Stimulated activated naive CD8-positive, alpha-beta T cell treated with anti-CD3 and anti-CD28 coated beads, Interleukin-15, Interleukin-2, amounts not matched to agents 100 ng/mL and 50 ng/mL, for 24 hours (primary cell): ENCODE data around the gene STK33.
"Not testable (repeated sequence)": the region's sequence is repeated elsewhere in the genome, so short reads cannot be mapped to it uniquely, and the experiment has no call there.

Experiments
- H3K27ac Mint-ChIP-seq: one replicate; pipeline ENCODE4 v1.8.0; 2021; ENCODE audit warnings: mild to moderate bottlenecking, mixed read lengths
- H3K27me3 Mint-ChIP-seq: one replicate; pipeline ENCODE4 v1.8.0; 2021; ENCODE audit warnings: mixed read lengths
- H3K36me3 Mint-ChIP-seq: one replicate; pipeline ENCODE4 v1.8.0; 2021; ENCODE audit warnings: low read depth, mixed read lengths
- H3K4me1 Mint-ChIP-seq: one replicate; pipeline ENCODE4 v1.8.0; 2021; ENCODE audit warnings: low read depth, mixed read lengths
- H3K4me3 Mint-ChIP-seq: one replicate; pipeline ENCODE4 v1.8.0; 2021; ENCODE audit warnings: mild to moderate bottlenecking, mixed read lengths
- H3K9me3 Mint-ChIP-seq: one replicate; pipeline ENCODE4 v1.8.0; 2021; ENCODE audit warnings: mixed read lengths

STK33 gene

DNA sequence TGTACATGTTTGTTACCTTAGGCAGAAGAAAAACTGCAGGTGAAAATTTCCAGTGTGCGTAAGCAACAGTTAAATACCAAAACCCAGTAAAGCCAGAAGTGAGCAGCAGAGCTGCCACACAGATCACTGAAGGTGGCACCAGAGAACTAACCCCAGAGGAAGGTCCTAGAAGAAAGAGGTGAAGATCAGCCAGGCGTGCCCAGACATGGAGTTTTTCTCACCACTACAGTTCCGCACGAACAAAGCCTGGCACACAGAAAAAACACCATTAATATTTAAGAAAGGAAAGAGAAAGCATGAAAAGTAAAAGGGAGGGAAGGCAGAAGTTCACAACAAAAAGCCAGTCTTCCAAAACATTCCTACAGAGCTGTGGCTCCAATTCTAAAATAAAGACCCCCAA lies 60.7 kb downstream of the STK33 start:
- Mint-ChIP-seq H3K4me3 (no peak overlapping the region), H3K9me3 (no peaks in the 10 kb centered on the region), H3K27me3 (peaks cover 7% of the 10 kb centered on the region), H3K27ac (no peak overlapping the region), H3K36me3 (no peaks in the 10 kb centered on the region), H3K4me1 (peaks cover 3% of the 10 kb centered on the region)

DNA sequence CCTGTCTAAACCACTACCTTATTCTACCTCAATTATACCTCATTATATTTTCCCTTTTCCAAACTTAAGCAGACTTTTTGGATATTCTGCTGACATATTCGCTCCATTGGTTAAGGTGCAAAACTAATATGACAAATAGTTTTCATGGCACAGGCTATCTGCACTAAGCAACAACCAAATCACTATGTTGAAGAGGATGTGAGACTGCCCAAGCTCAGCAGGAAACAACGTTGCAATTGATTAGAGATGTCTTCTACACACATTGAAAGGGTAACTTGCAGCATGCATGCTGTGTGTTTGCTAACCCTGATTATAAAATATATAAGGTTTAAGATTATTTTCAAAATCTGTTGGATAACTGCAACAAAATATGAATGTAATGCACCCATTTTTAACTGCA lies 61.6 kb downstream of the STK33 start:
- H3K4me3 Mint-ChIP-seq = no peak overlapping the region
- peaks cover 3% of the 10 kb centered on the region for H3K4me1 Mint-ChIP-seq
- no peaks in the 10 kb centered on the region for H3K36me3 Mint-ChIP-seq
- no peak overlapping the region for H3K27ac Mint-ChIP-seq
- H3K27me3 Mint-ChIP-seq = peaks cover 7% of the 10 kb centered on the region
- H3K9me3 Mint-ChIP-seq = no peaks in the 10 kb centered on the region

DNA sequence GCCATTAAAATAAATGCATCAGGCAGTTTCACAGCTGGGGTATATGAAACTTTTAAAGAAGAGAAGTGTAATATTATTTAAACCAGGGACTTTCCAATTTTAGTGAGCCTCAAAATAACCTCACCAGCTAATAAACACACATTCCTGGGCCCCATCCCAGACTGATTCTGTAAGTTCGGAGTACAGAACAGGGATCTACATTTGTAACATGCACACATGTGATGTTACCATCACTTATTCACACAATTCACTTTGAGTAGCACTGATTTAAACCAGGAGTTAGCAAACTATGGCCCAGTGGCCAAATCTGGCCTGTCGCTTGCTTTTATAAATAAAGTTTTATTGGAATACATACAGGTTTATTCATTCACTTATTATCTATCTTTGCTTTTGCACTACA lies 62.0 kb downstream of the STK33 start:
- Mint-ChIP-seq H3K27ac (no peak overlapping the region), H3K36me3 (no peaks in the 10 kb centered on the region), H3K4me3 (no peak overlapping the region), H3K4me1 (peaks cover 3% of the 10 kb centered on the region), H3K27me3 (peaks cover 7% of the 10 kb centered on the region), H3K9me3 (no peaks in the 10 kb centered on the region)

DNA sequence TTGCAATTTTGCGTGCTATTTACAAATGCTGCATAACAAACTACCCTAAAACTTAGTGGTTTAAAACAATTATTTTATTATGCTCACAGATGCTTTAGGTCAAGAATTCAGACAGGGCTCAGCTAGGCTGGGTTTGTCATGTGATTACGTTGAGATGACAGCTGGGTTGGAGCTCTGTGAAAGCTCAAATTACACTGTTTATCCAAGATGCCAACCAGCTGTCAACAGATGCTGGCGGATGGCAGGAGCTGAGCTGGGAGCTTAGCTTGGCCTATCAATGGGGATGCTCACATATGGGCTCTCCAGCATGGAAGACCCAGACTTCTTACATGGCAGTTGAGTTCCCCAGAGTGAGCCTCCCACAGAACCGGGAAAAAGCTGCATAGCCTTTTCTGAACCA lies 62.7 kb downstream of the STK33 start:
- no peak overlapping the region for H3K27ac Mint-ChIP-seq
- no peak overlapping the region for H3K4me3 Mint-ChIP-seq
- H3K9me3 Mint-ChIP-seq = no peaks in the 10 kb centered on the region
- H3K36me3 Mint-ChIP-seq = no peaks in the 10 kb centered on the region
- H3K4me1 Mint-ChIP-seq = peaks cover 3% of the 10 kb centered on the region
- peaks cover 7% of the 10 kb centered on the region for H3K27me3 Mint-ChIP-seq

DNA sequence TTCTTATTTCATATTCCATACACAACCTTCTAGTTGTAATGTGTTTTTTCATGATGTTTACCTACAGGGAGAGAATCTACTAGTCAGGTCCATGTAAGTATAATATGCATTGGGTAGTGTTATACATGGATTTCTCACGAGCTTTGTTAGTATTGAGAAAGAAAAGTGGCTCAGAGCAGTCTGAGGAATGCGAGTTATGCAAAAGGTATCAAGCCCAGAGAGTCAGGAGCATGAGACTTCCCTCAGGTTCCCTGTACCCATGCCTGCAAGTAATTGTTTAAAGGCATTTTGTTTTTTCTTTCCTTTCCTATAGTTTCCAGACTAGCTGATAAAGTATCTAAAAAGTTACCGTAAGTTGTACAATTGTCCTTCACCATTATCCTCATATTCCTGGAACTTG lies 66.1 kb downstream of the STK33 start:
- peaks cover 3% of the 10 kb centered on the region for H3K4me1 Mint-ChIP-seq
- H3K36me3 Mint-ChIP-seq = no peaks in the 10 kb centered on the region
- no peak overlapping the region for H3K4me3 Mint-ChIP-seq
- no peaks in the 10 kb centered on the region for H3K9me3 Mint-ChIP-seq
- no peak overlapping the region for H3K27ac Mint-ChIP-seq
- no peaks in the 10 kb centered on the region for H3K27me3 Mint-ChIP-seq

DNA sequence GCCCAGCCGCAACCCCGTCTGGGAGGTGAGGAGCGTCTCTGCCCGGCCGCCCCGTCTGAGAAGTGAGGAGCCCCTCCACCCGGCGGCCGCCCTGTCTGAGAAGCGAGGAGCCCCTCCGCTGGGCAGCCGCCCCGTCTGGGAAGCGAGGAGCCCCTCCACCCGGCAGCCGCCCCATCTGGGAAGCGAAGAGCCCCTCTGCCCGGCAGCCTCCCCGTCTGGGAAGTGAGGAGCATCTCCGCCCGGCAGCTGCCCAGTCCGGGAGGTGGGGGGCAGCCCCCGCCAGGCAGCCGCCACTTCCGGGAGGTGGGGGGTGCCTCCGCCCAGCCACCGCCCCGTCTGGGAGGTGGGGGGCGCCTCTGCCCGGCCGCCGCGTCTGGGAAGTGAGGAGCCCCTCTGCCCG lies 70.6 kb downstream of the STK33 start:
- Mint-ChIP-seq H3K27ac (no peak overlapping the region), H3K9me3 (peaks cover 6% of the 10 kb centered on the region), H3K27me3 (no peaks in the 10 kb centered on the region), H3K4me3 (no peak overlapping the region), H3K4me1 (no peaks in the 10 kb centered on the region), H3K36me3 (peaks cover 6% of the 10 kb centered on the region)

DNA sequence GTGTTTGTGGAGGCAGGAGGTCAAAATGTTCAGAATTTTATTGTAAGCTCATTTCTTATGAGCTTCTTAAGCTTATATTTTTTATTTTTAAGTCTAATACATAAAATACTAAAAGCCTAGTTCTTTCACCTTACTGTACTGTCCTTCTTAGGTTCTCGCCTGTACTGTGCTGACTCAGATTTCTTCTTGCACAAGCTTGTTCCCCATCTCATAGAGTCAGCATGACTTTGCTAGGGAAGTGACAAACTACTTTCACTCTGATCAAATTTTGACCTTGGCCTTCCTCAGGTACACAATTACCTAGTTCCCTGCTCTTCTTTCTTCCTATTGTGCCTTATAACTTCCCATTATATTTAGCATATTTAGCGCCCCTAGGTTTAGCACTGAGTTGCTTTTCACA lies 81.5 kb downstream of the STK33 start:
- H3K4me1 Mint-ChIP-seq = no peaks in the 10 kb centered on the region
- no peak overlapping the region for H3K4me3 Mint-ChIP-seq
- H3K27ac Mint-ChIP-seq = no peak overlapping the region
- peaks cover 24% of the 10 kb centered on the region for H3K9me3 Mint-ChIP-seq
- peaks cover 3% of the 10 kb centered on the region for H3K27me3 Mint-ChIP-seq
- peaks cover 4% of the 10 kb centered on the region for H3K36me3 Mint-ChIP-seq

DNA sequence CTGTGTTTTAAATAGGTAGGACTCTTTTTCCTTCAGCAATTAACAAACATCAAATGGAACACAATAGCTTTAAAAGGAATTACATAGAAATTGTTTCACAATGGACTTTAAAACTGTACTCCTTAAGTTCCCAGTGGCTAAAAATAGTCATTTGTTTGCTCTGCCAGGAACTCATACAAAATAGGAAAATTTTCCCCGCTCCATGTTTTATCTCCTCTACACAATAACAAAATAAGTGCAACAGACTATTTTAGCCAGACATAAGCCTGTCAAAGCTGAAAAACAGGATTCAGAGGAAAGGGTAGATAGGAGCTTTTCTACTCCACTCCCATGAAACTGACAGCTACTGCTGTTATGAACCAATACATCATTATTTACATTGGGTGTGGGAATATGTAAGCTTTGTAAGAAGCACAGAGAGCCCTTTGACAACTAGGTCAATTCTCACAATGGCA lies 90.1 kb downstream of the STK33 start:
- Mint-ChIP-seq H3K27ac (no peak overlapping the region), H3K9me3 (no peaks in the 10 kb centered on the region), H3K27me3 (no peaks in the 10 kb centered on the region), H3K4me3 (no peak overlapping the region), H3K36me3 (no peaks in the 10 kb centered on the region), H3K4me1 (no peaks in the 10 kb centered on the region)

DNA sequence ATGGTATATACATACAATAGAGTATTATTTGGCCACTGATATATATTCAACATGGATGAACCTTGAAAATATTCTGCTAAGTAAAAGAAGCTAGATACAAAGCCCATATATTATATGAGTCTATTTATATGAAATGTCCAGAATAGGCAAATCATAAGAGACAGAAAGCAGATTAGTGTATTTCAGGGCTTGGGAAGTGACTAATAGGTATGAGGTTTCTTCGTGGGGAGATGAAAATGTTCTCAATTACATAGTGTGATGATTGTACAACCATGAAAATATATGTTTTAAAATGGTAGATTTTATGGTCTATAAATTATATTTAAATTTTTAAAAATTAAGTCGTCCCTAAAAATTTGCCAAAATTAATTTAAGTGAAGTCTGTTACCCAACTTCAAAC lies 92.2 kb downstream of the STK33 start:
- H3K9me3 Mint-ChIP-seq = no peaks in the 10 kb centered on the region
- H3K27me3 Mint-ChIP-seq = no peaks in the 10 kb centered on the region
- no peaks in the 10 kb centered on the region for H3K36me3 Mint-ChIP-seq
- no peak overlapping the region for H3K27ac Mint-ChIP-seq
- no peaks in the 10 kb centered on the region for H3K4me1 Mint-ChIP-seq
- no peak overlapping the region for H3K4me3 Mint-ChIP-seq

DNA sequence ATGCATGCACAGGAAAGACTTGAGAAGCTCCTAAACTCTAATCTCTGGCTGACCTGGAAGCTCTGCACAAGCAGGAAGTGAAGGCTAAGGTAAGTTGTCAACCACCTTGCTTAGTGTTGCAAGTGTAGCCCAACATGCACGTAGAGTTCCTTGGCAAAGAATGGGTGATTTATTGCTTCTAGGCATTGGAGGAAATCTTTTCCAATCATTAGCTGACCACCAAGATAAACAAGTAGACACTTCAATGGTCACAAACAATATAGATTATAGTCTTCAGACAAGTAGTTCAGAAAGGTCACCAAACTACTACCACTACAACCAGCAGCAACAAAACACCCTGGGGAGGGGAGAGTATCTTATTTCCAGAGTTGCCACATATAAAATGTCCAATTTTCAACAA lies 105.6 kb downstream of the STK33 start:
- H3K4me1 Mint-ChIP-seq = no peaks in the 10 kb centered on the region
- H3K36me3 Mint-ChIP-seq = no peaks in the 10 kb centered on the region
- no peak overlapping the region for H3K4me3 Mint-ChIP-seq
- peaks cover 12% of the 10 kb centered on the region for H3K9me3 Mint-ChIP-seq
- no peak overlapping the region for H3K27ac Mint-ChIP-seq
- no peaks in the 10 kb centered on the region for H3K27me3 Mint-ChIP-seq

DNA sequence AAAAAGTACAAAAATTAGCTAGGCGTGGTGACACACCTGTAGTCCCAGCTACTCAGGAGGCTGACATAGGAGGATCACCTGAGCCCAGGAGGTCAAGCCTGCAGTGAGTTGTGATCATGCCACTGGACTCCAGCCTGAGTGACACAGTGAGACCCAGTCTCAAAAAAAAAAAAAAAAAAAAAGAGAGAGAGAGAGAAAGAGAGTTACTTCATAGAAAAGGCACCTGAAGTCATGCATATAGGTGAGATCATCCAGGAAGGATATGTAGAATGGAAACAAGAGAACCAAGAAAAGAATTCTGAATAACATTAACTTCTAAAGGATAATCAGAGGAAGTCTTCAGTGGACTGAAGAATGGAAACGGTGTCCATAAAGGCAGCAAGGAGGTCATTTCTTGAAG lies 106.8 kb downstream of the STK33 start:
- no peak overlapping the region for H3K4me3 Mint-ChIP-seq
- H3K4me1 Mint-ChIP-seq = no peaks in the 10 kb centered on the region
- no peaks in the 10 kb centered on the region for H3K36me3 Mint-ChIP-seq
- no peaks in the 10 kb centered on the region for H3K27me3 Mint-ChIP-seq
- H3K9me3 Mint-ChIP-seq = peaks cover 12% of the 10 kb centered on the region
- H3K27ac Mint-ChIP-seq = no peak overlapping the region

DNA sequence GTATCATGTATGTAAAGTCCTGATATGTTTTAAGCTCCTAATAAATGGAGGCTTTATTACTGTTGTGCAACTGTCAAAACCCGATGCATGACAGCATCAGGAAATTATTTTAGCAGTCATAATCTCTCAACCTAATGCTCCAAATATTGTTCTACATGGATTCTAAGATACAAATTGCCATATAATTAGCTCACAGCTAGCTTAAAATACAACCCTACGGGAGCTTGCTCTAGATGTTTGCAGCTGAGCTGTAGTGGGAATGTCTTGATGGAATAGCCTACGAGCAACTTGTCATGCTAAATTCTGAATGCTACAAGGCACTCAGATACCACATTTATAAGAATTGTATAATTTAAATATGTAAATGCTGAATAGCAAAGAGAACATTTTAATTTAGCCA lies 109.8 kb downstream of the STK33 start:
- Mint-ChIP-seq H3K27me3 (no peaks in the 10 kb centered on the region), H3K4me1 (no peaks in the 10 kb centered on the region), H3K36me3 (no peaks in the 10 kb centered on the region), H3K4me3 (no peak overlapping the region), H3K9me3 (peaks cover 6% of the 10 kb centered on the region), H3K27ac (no peak overlapping the region)

DNA sequence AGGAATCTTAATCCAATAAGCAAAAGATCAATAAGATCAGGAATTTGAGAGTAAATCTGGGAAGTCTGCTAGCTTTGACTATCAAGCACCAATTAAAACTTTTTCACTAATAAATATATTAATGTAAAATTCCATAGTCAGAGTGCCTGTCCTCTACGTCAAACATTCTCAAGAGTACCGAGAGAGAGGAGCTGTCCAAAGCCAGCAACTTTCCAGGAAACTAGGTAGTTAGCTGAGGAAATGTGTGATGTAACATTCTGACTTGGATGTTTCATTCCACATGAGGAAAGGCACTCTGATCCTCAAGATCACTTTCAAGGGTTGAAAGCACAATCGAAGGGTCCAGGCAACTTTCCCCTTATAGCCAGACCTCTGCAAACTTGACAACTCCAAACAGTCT lies 113.2 kb downstream of the STK33 start:
- no peak overlapping the region for H3K4me3 Mint-ChIP-seq
- H3K36me3 Mint-ChIP-seq = no peaks in the 10 kb centered on the region
- no peaks in the 10 kb centered on the region for H3K27me3 Mint-ChIP-seq
- H3K27ac Mint-ChIP-seq = no peak overlapping the region
- no peaks in the 10 kb centered on the region for H3K4me1 Mint-ChIP-seq
- H3K9me3 Mint-ChIP-seq = no peaks in the 10 kb centered on the region

DNA sequence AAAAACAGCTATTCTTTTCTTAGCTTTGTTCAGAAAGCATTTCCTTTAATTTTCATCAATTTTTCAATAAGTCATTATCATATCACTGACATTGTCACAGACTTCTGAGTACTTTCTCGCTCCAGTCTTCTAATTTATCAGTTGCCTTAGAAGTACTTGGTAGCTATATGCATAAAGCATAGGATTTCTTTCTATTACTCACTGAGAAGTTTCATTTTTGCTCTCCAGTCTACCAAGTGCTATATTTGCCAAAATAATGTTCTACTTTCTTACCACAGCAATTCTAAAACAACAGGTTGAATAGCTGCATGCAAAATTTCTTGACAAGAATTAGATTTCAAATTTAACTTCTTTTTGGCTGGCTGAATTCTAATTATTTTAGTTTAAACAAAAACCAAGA lies 116.3 kb downstream of the STK33 start:
- Mint-ChIP-seq H3K4me3 (no peak overlapping the region), H3K27ac (no peak overlapping the region), H3K27me3 (no peaks in the 10 kb centered on the region), H3K4me1 (no peaks in the 10 kb centered on the region), H3K9me3 (no peaks in the 10 kb centered on the region), H3K36me3 (no peaks in the 10 kb centered on the region)

DNA sequence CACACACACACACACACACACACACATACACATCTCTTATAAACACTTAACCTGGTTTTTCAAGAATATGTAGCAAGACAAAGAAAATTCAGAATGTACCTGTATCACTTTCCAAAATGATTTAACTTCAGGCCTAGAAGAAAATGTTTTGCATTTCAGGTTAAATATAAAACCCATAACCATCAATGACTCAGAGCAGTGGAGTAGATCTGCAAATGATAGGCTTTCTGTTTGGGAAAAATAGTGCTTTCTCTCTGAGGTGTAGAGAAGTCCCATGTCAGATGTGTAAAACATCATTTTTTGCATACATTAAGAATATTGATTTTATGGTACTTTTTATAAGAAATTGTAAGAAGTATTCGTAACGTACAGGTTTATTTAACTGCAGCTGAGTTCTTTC lies 116.9 kb downstream of the STK33 start:
- H3K27me3 Mint-ChIP-seq = no peaks in the 10 kb centered on the region
- H3K36me3 Mint-ChIP-seq = no peaks in the 10 kb centered on the region

DNA sequence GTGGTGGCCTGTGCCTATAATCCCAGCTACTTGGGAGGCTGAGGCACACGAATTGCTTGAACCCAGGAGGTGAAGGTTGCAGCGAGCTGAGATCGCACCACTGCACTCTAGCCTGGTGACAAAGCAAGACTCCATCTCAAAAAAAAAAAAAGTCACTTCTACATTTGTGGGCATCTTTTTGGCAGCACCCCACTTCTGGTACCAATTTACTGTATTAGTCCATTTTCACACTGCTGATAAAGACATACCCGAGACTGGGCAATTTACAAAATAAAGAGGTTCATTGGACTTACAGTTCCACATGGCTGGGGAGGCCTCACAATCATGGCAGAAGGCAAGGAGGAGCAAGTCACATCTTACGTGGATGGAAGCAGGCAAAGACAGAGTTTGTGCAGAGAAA lies 126.2 kb downstream of the STK33 start:
- not testable (repeated sequence) for H3K4me1 Mint-ChIP-seq, H3K27me3 Mint-ChIP-seq, H3K4me3 Mint-ChIP-seq, H3K27ac Mint-ChIP-seq
- H3K36me3 Mint-ChIP-seq = peaks cover 20% of the 10 kb centered on the region
- H3K9me3 Mint-ChIP-seq = peaks cover 19% of the 10 kb centered on the region

More for the DNA sequence above, 116.9 kb downstream of the STK33 start:
- no peak overlapping the region for H3K4me3 Mint-ChIP-seq
- H3K9me3 Mint-ChIP-seq = no peaks in the 10 kb centered on the region
- no peaks in the 10 kb centered on the region for H3K4me1 Mint-ChIP-seq
- no peak overlapping the region for H3K27ac Mint-ChIP-seq

DNA sequence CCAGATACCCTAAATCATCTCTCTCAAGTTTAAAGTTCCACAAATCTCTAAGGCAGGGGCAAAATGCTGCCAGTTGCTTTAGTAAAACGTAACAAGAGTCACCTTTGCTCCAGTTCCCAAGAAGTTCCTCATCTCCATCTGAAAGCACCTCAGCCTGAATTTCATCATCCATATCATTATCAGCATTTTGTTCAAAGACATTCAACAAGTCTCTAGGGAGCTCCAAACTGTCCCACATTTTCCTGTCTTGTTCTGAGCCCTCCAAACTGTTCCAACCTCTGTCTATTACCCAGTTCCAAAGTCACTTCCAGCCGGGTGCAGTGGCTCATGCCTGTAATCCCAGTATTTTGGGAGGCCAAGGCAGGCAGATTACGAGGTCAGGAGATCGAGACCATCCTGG lies 126.7 kb downstream of the STK33 start:
- not testable (repeated sequence) for H3K27me3 Mint-ChIP-seq, H3K4me3 Mint-ChIP-seq, H3K4me1 Mint-ChIP-seq, H3K27ac Mint-ChIP-seq
- H3K9me3 Mint-ChIP-seq = peaks cover 19% of the 10 kb centered on the region
- peaks cover 20% of the 10 kb centered on the region for H3K36me3 Mint-ChIP-seq
